ENCODE data around the gene ZCWPW2.

Gene ZCWPW2

DNA sequence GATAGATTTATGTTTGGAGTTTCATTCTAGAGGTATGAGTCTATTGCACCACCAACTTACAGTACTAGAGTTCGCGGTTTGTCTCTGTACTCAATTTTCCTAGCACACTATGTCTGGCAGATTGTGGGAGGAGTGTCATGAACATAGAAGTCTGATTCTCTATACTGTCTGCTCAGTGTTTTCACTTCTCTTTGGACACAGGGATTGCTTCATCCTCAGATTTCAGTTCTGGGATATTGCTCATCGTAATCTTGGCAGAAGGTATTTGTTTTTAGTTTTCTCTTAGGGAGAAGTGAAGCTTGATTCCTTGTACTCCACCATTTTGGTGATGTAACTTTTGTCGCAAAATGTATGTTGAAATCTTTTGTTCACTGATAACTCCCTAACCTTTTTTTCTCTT, 27.9 kb downstream of the ZCWPW2 start:
- in situ Hi-C loops (cut with HindIII; ENCODE audit: low sequenced_read_pairs) = no loop called here

DNA sequence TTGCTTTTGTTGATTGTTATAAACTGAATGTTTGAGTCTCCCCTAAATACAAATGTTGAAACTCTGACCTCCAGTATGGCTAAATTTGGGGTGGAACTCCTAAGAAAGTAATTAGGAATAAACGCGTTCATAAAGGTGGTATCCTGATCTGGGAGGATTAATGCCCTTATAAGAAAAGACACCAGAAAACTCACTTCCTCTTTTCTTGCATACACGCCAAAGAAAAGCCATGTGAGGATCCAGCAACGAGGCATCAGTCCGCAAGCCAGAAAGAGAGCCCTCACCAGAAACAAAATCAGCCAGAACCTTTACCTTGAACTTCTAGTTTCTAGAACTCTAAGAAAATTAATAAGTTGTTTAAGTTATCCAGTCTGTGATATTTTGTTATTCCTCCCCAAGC, 37.5 kb downstream of the ZCWPW2 start:
- in situ Hi-C loops (cut with HindIII; ENCODE audit: low sequenced_read_pairs) = no loop called here

GRCh38 chr3:28388978-28389377, 40.5 kb downstream of the ZCWPW2 start:
- in situ Hi-C loops (cut with HindIII; ENCODE audit: low sequenced_read_pairs) = no loop called here

- in situ Hi-C loops (cut with HindIII; ENCODE audit: low sequenced_read_pairs) = no loop called here
These were observed 50.7 kb downstream of the ZCWPW2 start for GRCh38 chr3:28399206-28399605.

GRCh38 chr3:28406241-28406640, 57.7 kb downstream of the ZCWPW2 start:
- in situ Hi-C loops (cut with HindIII; ENCODE audit: low sequenced_read_pairs) = no loop called here

- in situ Hi-C loops (cut with HindIII; ENCODE audit: low sequenced_read_pairs) = no loop called here
These were observed 100.9 kb downstream of the ZCWPW2 start for GRCh38 chr3:28449398-28449797.

GRCh38 chr3:28462866-28463265, 114.3 kb downstream of the ZCWPW2 start:
- in situ Hi-C loops (cut with HindIII; ENCODE audit: low sequenced_read_pairs) = no loop called here

GRCh38 chr3:28467414-28467813, 118.9 kb downstream of the ZCWPW2 start:
- in situ Hi-C loops (cut with HindIII; ENCODE audit: low sequenced_read_pairs) = no loop called here

GRCh38 chr3:28476194-28476593, 127.7 kb downstream of the ZCWPW2 start:
- in situ Hi-C loops (cut with HindIII; ENCODE audit: low sequenced_read_pairs) = no loop called here

DNA sequence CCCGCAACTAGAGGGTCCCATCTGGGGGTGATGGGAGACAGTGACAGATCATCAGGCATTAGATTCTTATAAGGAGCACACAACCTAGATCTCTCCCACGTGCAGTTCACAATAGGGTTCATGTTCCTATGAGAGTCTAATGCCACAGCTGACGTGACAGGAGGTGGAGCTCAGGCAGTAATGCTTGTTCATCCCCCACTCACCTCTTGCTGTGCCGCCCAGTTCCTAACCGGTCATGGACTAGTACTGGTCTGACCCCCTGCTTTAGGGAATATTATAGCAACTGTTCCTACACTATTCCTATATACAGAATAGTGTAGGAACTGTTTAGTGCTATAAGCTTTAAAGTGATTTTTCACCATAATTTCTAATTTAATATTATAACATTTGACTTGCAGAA, 128.2 kb downstream of the ZCWPW2 start:
- in situ Hi-C loops (cut with HindIII; ENCODE audit: low sequenced_read_pairs) = no loop called here

DNA sequence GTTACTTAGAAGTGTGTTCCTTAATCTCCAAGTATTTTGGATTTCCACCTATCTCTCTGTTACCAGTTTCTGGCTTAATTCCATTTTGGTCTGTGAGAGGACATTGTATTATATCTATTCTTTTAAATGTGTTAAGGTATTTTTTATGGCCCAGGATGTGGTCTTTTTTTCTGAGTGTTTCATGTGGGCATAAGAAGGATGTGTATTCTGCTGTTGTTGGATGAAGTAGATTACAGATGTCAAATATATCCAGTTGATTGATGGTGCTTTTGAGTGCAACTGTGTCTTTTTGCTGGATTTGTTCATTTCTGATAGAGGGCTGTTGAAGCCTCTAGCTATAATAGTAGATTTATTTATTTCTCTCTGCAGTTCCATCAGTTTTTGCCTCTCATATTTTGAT, 136.6 kb downstream of the ZCWPW2 start:
- in situ Hi-C loops (cut with HindIII; ENCODE audit: low sequenced_read_pairs) = no loop called here

DNA sequence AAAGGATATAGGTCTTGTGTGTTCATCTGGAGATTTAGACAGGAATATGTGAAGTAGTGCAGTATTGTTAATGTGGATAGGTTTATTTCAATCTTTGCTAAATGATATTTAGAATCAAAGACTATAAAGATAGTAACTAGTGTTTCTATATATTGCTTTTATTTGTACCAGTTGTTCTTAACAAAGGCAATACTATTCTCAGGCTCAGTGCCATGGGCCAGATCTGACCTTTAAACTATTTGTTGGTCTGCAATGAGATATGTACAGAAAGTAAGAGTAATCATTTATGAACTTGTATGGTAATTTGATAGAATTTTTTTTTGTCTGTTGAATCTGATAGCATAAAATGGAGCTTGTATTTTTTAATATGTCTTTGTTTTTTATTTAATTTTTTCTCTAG, 146.8 kb downstream of the ZCWPW2 start:
- in situ Hi-C loops (cut with HindIII; ENCODE audit: low sequenced_read_pairs) = no loop called here

GRCh38 chr3:28502397-28502937, 153.9 kb downstream of the ZCWPW2 start:
- in situ Hi-C loops (cut with HindIII; ENCODE audit: low sequenced_read_pairs) = no loop called here

DNA sequence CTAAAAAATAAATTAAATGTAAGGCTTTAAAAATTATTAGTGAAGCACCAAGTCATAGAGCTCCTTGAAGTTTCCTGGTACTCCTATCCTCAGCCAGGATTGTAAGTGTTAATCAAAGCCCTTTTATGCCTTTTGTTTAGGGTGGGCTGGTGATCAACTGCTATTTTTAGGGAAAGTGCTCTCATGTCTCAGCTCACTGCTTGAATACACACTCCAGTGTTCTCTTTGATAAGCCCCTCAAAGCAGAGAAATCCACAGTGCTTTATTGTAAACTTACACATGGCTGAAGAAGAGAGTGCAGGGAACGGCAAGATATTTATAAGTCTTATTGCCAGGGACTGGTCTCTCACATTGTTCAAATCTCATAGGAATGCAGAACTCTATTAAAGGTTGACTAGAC, 156.5 kb downstream of the ZCWPW2 start:
- in situ Hi-C loops (cut with HindIII; ENCODE audit: low sequenced_read_pairs) = no loop called here

- in situ Hi-C loops (cut with HindIII; ENCODE audit: low sequenced_read_pairs) = no loop called here
These were observed 173.1 kb downstream of the ZCWPW2 start for GRCh38 chr3:28521663-28522062.

DNA sequence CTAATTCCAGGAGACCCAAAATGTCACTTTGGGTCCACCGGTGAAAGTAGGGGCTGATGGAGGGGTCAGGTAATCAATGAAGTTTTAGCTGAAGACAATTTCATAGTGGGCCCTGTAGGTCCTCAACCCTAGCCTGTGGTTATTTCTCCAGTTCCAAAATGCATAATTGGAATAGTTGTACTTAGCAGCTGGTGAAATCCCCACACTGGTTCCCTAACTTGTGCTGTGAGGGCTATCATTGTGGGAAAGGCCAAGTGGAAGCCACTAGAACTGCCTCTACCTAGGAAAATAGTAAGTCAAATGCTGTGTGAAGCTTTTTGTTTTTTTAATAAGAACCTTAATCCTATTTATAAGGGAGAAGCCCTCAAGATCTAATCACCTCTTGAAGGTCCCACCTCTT, 193.8 kb downstream of the ZCWPW2 start:
- in situ Hi-C loops (cut with HindIII; ENCODE audit: low sequenced_read_pairs) = no loop called here

GRCh38 chr3:28544236-28544635, 195.7 kb downstream of the ZCWPW2 start:
- in situ Hi-C loops (cut with HindIII; ENCODE audit: low sequenced_read_pairs) = no loop called here

DNA sequence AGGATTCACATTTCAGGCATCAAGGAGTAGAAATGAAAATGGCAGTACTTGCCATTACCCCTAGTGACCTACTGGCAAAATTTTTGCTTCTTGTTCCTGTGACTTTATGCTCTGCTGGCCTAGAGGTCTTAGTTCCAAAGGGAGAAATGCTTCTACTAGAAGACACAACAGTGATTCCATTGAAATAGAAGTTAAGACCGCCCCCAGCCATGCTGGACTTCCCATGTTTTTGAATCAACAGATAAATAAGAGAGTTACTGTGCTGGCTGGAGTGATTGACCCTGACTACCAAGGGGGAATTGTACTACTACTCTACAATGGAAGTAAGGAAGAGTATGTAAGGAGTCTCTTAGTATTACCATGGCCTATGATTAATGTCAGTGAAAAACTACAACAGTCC, 196.3 kb downstream of the ZCWPW2 start:
- in situ Hi-C loops (cut with HindIII; ENCODE audit: low sequenced_read_pairs) = no loop called here

- in situ Hi-C loops (cut with HindIII; ENCODE audit: low sequenced_read_pairs) = no loop called here
These were observed 199.2 kb downstream of the ZCWPW2 start for GRCh38 chr3:28547677-28548076.

DNA sequence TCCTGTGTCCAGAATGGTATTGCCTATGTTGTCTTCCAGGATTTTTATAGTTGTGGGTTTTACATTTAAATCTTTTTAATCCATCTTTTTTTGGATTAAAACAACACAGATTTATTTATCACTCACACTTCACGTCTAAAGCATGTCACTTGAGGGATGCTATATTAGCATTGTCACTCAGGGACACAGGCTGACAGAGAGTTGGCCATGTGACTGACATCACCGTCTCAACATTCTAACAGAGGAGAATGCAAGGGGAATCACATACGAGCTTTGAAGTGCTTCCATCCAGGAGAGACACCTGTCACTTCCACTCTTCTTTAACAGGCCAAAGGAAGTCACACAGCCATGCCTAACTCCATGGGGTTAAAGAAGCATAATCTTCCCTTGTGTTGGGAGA, 204.7 kb downstream of the ZCWPW2 start:
- in situ Hi-C loops (cut with HindIII; ENCODE audit: low sequenced_read_pairs) = no loop called here

DNA sequence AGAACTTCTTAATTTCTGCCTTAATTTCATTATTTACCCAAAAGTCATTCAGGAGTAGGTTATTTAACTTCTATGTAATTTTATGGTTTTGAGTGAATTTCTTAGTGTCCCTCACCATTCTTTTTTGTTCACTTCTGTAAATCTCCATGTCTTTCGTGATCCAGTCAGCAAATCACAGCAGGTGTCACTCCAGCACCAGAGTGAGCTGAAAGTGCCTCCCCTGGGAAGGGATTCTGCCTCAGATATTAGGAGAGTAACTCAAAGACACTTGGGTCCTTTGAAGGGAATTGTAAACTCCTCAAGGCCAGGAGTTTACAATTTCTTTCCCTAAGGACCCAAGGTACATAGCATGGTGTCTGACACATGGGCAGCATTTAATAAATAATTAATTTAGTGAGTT, 207.7 kb downstream of the ZCWPW2 start:
- in situ Hi-C loops (cut with HindIII; ENCODE audit: low sequenced_read_pairs) = no loop called here

GRCh38 chr3:28564211-28564610, 215.7 kb downstream of the ZCWPW2 start:
- in situ Hi-C loops (cut with HindIII; ENCODE audit: low sequenced_read_pairs) = no loop called here

DNA sequence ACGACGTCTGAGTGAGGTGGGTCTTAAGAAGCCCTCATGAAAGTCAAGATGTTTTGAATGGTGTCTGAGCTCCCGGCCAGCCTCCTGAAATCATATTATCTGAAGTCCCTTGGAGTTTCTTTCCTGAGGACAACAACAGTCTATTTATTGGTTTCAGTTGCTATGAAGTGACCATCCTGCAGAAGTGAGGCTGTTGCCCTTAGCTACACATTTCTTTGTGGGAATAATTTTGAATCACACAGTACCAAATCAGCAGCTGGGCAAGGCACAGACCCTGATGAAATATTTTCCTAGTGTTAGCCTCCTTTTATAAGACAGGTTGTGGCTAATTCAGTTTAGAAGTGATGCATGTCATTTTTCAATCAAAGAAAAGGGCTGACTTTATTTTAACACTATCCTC, 220.8 kb downstream of the ZCWPW2 start:
- in situ Hi-C loops (cut with HindIII; ENCODE audit: low sequenced_read_pairs) = no loop called here

DNA sequence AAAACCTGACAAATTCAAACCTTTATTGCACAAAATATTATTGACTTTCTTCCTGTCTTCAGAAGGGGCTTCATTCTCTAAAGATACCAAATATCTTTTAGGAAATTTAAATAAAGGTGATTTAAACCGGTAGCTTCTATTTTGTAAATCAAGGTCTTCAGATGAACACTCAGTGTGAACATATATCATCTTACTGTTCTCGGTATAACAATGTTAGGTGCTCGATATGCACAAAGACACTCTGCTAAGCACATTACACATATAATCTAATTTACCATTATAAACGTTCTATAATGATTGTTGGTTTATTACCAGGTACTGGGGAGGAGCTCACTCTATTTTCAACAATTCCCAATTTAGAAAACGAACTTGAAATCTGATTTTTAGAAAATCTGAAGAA, 225.5 kb downstream of the ZCWPW2 start:
- in situ Hi-C loops (cut with HindIII; ENCODE audit: low sequenced_read_pairs) = no loop called here
